ENCODE data around the gene CORO6.

Gene CORO6

GRCh38 chr17:29613856-29614255 lies 8.9 kb downstream of the CORO6 start:
- Histone ChIP-seq H3K4me1 (ENCODE audit: control insufficient read depth, insufficient read depth, low read length) (peaks cover 15% of the 10 kb centered on the region; the same call in 1 of the 2 replicates), H3K27ac (ENCODE audit: low read length) (no peak overlapping the region), H3K4me3 (ENCODE audit: low read length) (peak overlapping the region; percentile 2; the same call in 1 of the 2 replicates), H3K9me3 (ENCODE audit: control insufficient read depth, insufficient read depth, low read length) (no peaks in the 10 kb centered on the region), H3K36me3 (ENCODE audit: control insufficient read depth, insufficient read depth, low read length) (peaks cover 4% of the 10 kb centered on the region; the same call in 1 of the 2 replicates), H3K27me3 (ENCODE audit: control insufficient read depth, insufficient read depth, low read length) (peaks cover 14% of the 10 kb centered on the region)
- DNase-seq (ENCODE audit: low read depth, low spot score), result no peak
- no CpG with 5 or more reads among the region's 13 CpGs for WGBS (ENCODE audit: insufficient coverage, insufficient read length)

GRCh38 chr17:29613352-29613837 lies 9.3 kb downstream of the CORO6 start:
- DNase-seq (ENCODE audit: low read depth, low spot score), result no peak
- Histone ChIP-seq H3K4me3 (ENCODE audit: low read length) (peak overlapping the region; percentile 2; the same call in 1 of the 2 replicates), H3K4me1 (ENCODE audit: control insufficient read depth, insufficient read depth, low read length) (peaks cover 13% of the 10 kb centered on the region; the same call in 1 of the 2 replicates), H3K9me3 (ENCODE audit: control insufficient read depth, insufficient read depth, low read length) (no peaks in the 10 kb centered on the region), H3K27ac (ENCODE audit: low read length) (no peak overlapping the region), H3K27me3 (ENCODE audit: control insufficient read depth, insufficient read depth, low read length) (peaks cover 14% of the 10 kb centered on the region), H3K36me3 (ENCODE audit: control insufficient read depth, insufficient read depth, low read length) (peaks cover 4% of the 10 kb centered on the region; the same call in 1 of the 2 replicates)
- WGBS (ENCODE audit: insufficient coverage, insufficient read length), result no CpG with 5 or more reads among the region's 50 CpGs

- WGBS (ENCODE audit: insufficient coverage, insufficient read length), result no CpG with 5 or more reads among the region's 85 CpGs
- Histone ChIP-seq H3K27me3 (ENCODE audit: control insufficient read depth, insufficient read depth, low read length) (peaks cover 14% of the 10 kb centered on the region), H3K4me3 (ENCODE audit: low read length) (no peak overlapping the region), H3K27ac (ENCODE audit: low read length) (no peak overlapping the region), H3K9me3 (ENCODE audit: control insufficient read depth, insufficient read depth, low read length) (no peaks in the 10 kb centered on the region), H3K36me3 (ENCODE audit: control insufficient read depth, insufficient read depth, low read length) (peaks cover 4% of the 10 kb centered on the region; the same call in 1 of the 2 replicates), H3K4me1 (ENCODE audit: control insufficient read depth, insufficient read depth, low read length) (peaks cover 13% of the 10 kb centered on the region; the same call in 1 of the 2 replicates)
- no peak for DNase-seq (ENCODE audit: low read depth, low spot score)
These were observed 10.1 kb downstream of the CORO6 start for GRCh38 chr17:29612404-29613280.

- no peaks in the 10 kb centered on the region for H3K9me3 ChIP-seq (ENCODE audit: control insufficient read depth, insufficient read depth, low read length)
- H3K36me3 ChIP-seq (ENCODE audit: control insufficient read depth, insufficient read depth, low read length), result peaks cover 6% of the 10 kb centered on the region; the same call in 1 of the 2 replicates
- peaks cover 9% of the 10 kb centered on the region; the same call in 1 of the 2 replicates for H3K4me1 ChIP-seq (ENCODE audit: control insufficient read depth, insufficient read depth, low read length)
- no peak overlapping the region for H3K4me3 ChIP-seq (ENCODE audit: low read length)
- peaks cover 11% of the 10 kb centered on the region for H3K27me3 ChIP-seq (ENCODE audit: control insufficient read depth, insufficient read depth, low read length)
- H3K27ac ChIP-seq (ENCODE audit: low read length), result no peak overlapping the region
- no peak for DNase-seq (ENCODE audit: low read depth, low spot score)
- WGBS (ENCODE audit: insufficient coverage, insufficient read length), result no CpG with 5 or more reads among the region's 12 CpGs
These were observed 10.7 kb downstream of the CORO6 start for GRCh38 chr17:29612094-29612403.

- WGBS (ENCODE audit: insufficient coverage, insufficient read length), result no CpG with 5 or more reads among the region's 11 CpGs
- DNase-seq (ENCODE audit: low read depth, low spot score), result no peak
- no peak overlapping the region for H3K4me3 ChIP-seq (ENCODE audit: low read length)
These were observed 11.2 kb downstream of the CORO6 start for GRCh38 chr17:29611351-29612093.

GRCh38 chr17:29610395-29610794 lies 12.3 kb downstream of the CORO6 start:
- DNase-seq (ENCODE audit: low read depth, low spot score), result no peak

More at GRCh38 chr17:29611351-29612093, 11.2 kb downstream of the CORO6 start:
- Histone ChIP-seq H3K27me3 (ENCODE audit: control insufficient read depth, insufficient read depth, low read length) (peaks cover 7% of the 10 kb centered on the region), H3K4me1 (ENCODE audit: control insufficient read depth, insufficient read depth, low read length) (peaks cover 6% of the 10 kb centered on the region; the same call in 1 of the 2 replicates), H3K27ac (ENCODE audit: low read length) (no peak overlapping the region), H3K9me3 (ENCODE audit: control insufficient read depth, insufficient read depth, low read length) (no peaks in the 10 kb centered on the region), H3K36me3 (ENCODE audit: control insufficient read depth, insufficient read depth, low read length) (peaks cover 6% of the 10 kb centered on the region; the same call in 1 of the 2 replicates)

GRCh38 chr17:29608986-29609385 lies 13.7 kb downstream of the CORO6 start:
- no peak overlapping the region for H3K27ac ChIP-seq (ENCODE audit: low read length)
- no peak for DNase-seq (ENCODE audit: low read depth, low spot score)
- peaks cover 6% of the 10 kb centered on the region; the same call in 1 of the 2 replicates for H3K36me3 ChIP-seq (ENCODE audit: control insufficient read depth, insufficient read depth, low read length)
- no peaks in the 10 kb centered on the region for H3K27me3 ChIP-seq (ENCODE audit: control insufficient read depth, insufficient read depth, low read length)
- no peak overlapping the region for H3K4me3 ChIP-seq (ENCODE audit: low read length)
- H3K9me3 ChIP-seq (ENCODE audit: control insufficient read depth, insufficient read depth, low read length), result no peaks in the 10 kb centered on the region
- no CpG with 5 or more reads among the region's 15 CpGs for WGBS (ENCODE audit: insufficient coverage, insufficient read length)
- 0 out of 2 replicates have a peak, but pooled peaks cover 5% of the 10 kb centered on the region for H3K4me1 ChIP-seq (ENCODE audit: control insufficient read depth, insufficient read depth, low read length)

More at GRCh38 chr17:29610395-29610794, 12.3 kb downstream of the CORO6 start:
- peaks cover 6% of the 10 kb centered on the region; the same call in 1 of the 2 replicates for H3K4me1 ChIP-seq (ENCODE audit: control insufficient read depth, insufficient read depth, low read length)
- H3K27ac ChIP-seq (ENCODE audit: low read length), result no peak overlapping the region
- WGBS (ENCODE audit: insufficient coverage, insufficient read length), result no CpG with 5 or more reads among the region's 3 CpGs
- peaks cover 6% of the 10 kb centered on the region; the same call in 1 of the 2 replicates for H3K36me3 ChIP-seq (ENCODE audit: control insufficient read depth, insufficient read depth, low read length)
- H3K9me3 ChIP-seq (ENCODE audit: control insufficient read depth, insufficient read depth, low read length), result no peaks in the 10 kb centered on the region
- no peaks in the 10 kb centered on the region for H3K27me3 ChIP-seq (ENCODE audit: control insufficient read depth, insufficient read depth, low read length)
- H3K4me3 ChIP-seq (ENCODE audit: low read length), result no peak overlapping the region

GRCh38 chr17:29607557-29608195 lies 15.0 kb downstream of the CORO6 start:
- no peak overlapping the region for H3K4me3 ChIP-seq (ENCODE audit: low read length)
- no peaks in the 10 kb centered on the region for H3K27me3 ChIP-seq (ENCODE audit: control insufficient read depth, insufficient read depth, low read length)
- H3K27ac ChIP-seq (ENCODE audit: low read length), result no peak overlapping the region
- H3K9me3 ChIP-seq (ENCODE audit: control insufficient read depth, insufficient read depth, low read length), result no peaks in the 10 kb centered on the region
- H3K36me3 ChIP-seq (ENCODE audit: control insufficient read depth, insufficient read depth, low read length), result peaks cover 3% of the 10 kb centered on the region; the same call in 1 of the 2 replicates
- no peak for DNase-seq (ENCODE audit: low read depth, low spot score)
- WGBS (ENCODE audit: insufficient coverage, insufficient read length), result no CpG with 5 or more reads among the region's 29 CpGs
- no peaks in the 10 kb centered on the region for H3K4me1 ChIP-seq (ENCODE audit: control insufficient read depth, insufficient read depth, low read length)

- no peak overlapping the region for H3K27ac ChIP-seq (ENCODE audit: low read length)
- DNase-seq (ENCODE audit: low read depth, low spot score), result no peak
- WGBS (ENCODE audit: insufficient coverage, insufficient read length), result no CpG with 5 or more reads among the region's 6 CpGs
These were observed 19.5 kb downstream of the CORO6 start for GRCh38 chr17:29603109-29603674.

More at GRCh38 chr17:29603109-29603674, 19.5 kb downstream of the CORO6 start:
- Histone ChIP-seq H3K36me3 (ENCODE audit: control insufficient read depth, insufficient read depth, low read length) (peaks cover 2% of the 10 kb centered on the region; the same call in 1 of the 2 replicates), H3K4me3 (ENCODE audit: low read length) (no peak overlapping the region), H3K9me3 (ENCODE audit: control insufficient read depth, insufficient read depth, low read length) (no peaks in the 10 kb centered on the region), H3K27me3 (ENCODE audit: control insufficient read depth, insufficient read depth, low read length) (no peaks in the 10 kb centered on the region), H3K4me1 (ENCODE audit: control insufficient read depth, insufficient read depth, low read length) (no peaks in the 10 kb centered on the region; the same call in 1 of the 2 replicates)

Data from iPS DF 6.9 (cell line).